Astrocyte of the cerebellum (primary cell): Measurements from ENCODE around the gene IFT52.

Experiments used
- DNase-seq: peaks from one replicate; pipeline ENCODE4 v3.0.0-alpha.2; 2011; ENCODE audit warnings: low read depth
- H3K4me3 ChIP-seq: 2 replicates; pipeline ENCODE4 v1.5.1; 2011; ENCODE audit warnings: mild to moderate bottlenecking, low read depth, low read length, moderate library complexity
- in situ Hi-C: cut with HindIII; loops from 2 replicates; pipeline ENCODE4 v1.10.0; 2017; ENCODE audit warnings: low sequenced_read_pairs
- TF ChIP-seq, protein P1 (sequence below): IDR thresholded peaks from 2 replicates; pipeline ENCODE4 v1.5.1; 2012; ENCODE audit warnings: low read length, low read depth, moderate library complexity, mild to moderate bottlenecking; ENCODE audit errors: missing control alignments

The IFT52 gene

GRCh38 chr20:43559147-43559987, 31.4 kb upstream of the IFT52 start:
- no peak overlapping the region for H3K4me3 ChIP-seq
- in situ Hi-C loops = no loop called here
- TF ChIP-seq, protein P1, sequence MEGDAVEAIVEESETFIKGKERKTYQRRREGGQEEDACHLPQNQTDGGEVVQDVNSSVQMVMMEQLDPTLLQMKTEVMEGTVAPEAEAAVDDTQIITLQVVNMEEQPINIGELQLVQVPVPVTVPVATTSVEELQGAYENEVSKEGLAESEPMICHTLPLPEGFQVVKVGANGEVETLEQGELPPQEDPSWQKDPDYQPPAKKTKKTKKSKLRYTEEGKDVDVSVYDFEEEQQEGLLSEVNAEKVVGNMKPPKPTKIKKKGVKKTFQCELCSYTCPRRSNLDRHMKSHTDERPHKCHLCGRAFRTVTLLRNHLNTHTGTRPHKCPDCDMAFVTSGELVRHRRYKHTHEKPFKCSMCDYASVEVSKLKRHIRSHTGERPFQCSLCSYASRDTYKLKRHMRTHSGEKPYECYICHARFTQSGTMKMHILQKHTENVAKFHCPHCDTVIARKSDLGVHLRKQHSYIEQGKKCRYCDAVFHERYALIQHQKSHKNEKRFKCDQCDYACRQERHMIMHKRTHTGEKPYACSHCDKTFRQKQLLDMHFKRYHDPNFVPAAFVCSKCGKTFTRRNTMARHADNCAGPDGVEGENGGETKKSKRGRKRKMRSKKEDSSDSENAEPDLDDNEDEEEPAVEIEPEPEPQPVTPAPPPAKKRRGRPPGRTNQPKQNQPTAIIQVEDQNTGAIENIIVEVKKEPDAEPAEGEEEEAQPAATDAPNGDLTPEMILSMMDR = no peak
- DNase-seq = no peak

- no peak for DNase-seq
- TF ChIP-seq, protein P1 = no peak
- H3K4me3 ChIP-seq = no peak overlapping the region
- in situ Hi-C loops = no loop called here
These were observed 29.8 kb upstream of the IFT52 start for GRCh38 chr20:43560974-43561373.

GRCh38 chr20:43563429-43563828, 27.3 kb upstream of the IFT52 start:
- no peak for DNase-seq
- no peak overlapping the region for H3K4me3 ChIP-seq
- TF ChIP-seq, protein P1 = no peak
- in situ Hi-C loops = no loop called here

GRCh38 chr20:43563991-43564390, 26.7 kb upstream of the IFT52 start:
- TF ChIP-seq, protein P1 = no peak
- in situ Hi-C loops = no loop called here
- no peak overlapping the region for H3K4me3 ChIP-seq
- DNase-seq = no peak

GRCh38 chr20:43564455-43564854, 26.3 kb upstream of the IFT52 start:
- TF ChIP-seq, protein P1 = no peak
- DNase-seq = no peak
- in situ Hi-C loops = no loop called here
- no peak overlapping the region for H3K4me3 ChIP-seq

GRCh38 chr20:43564993-43565757, 25.6 kb upstream of the IFT52 start:
- no peak for DNase-seq
- H3K4me3 ChIP-seq = no peak overlapping the region
- TF ChIP-seq, protein P1 = no peak
- in situ Hi-C loops = no loop called here
